Fibroblast of skin of abdomen (primary cell): ENCODE measurements around the gene LEMD1.
"Not testable (repeated sequence)": the region's sequence is repeated elsewhere in the genome, so short reads cannot be mapped to it uniquely, and the experiment has no call there.

Experiments used
- DNase-seq: peaks from one replicate; pipeline ENCODE4 v3.0.0-alpha.2; 2013

The LEMD1 gene

GRCh38 chr1:205446828-205447227 lies 25.0 kb upstream of the LEMD1 start:
- no peak for DNase-seq

- DNase-seq: no peak
Observed at GRCh38 chr1:205445646-205445935, 23.7 kb upstream of the LEMD1 start.

- DNase-seq: peak; percentile 50
Observed at GRCh38 chr1:205444931-205445645, 23.2 kb upstream of the LEMD1 start.

- DNase-seq: peak; percentile 15
Observed at GRCh38 chr1:205444300-205444930, 22.6 kb upstream of the LEMD1 start.

GRCh38 chr1:205443585-205444299 lies 21.9 kb upstream of the LEMD1 start:
- DNase-seq: no peak

GRCh38 chr1:205442051-205442725 lies 20.3 kb upstream of the LEMD1 start:
- no peak for DNase-seq

- no peak for DNase-seq
Observed at GRCh38 chr1:205441716-205442050, 19.8 kb upstream of the LEMD1 start.

GRCh38 chr1:205441318-205441633 lies 19.4 kb upstream of the LEMD1 start:
- DNase-seq: no peak

GRCh38 chr1:205440476-205441317 lies 18.8 kb upstream of the LEMD1 start:
- peak; percentile 35 for DNase-seq

GRCh38 chr1:205440121-205440475 lies 18.2 kb upstream of the LEMD1 start:
- no peak for DNase-seq

- peak; percentile 67 for DNase-seq
Observed at GRCh38 chr1:205438213-205439158, 16.6 kb upstream of the LEMD1 start.

- no peak for DNase-seq
Observed at GRCh38 chr1:205437570-205437969, 15.7 kb upstream of the LEMD1 start.

GRCh38 chr1:205436776-205437410 lies 15.0 kb upstream of the LEMD1 start:
- DNase-seq: no peak

- no peak for DNase-seq
Observed at GRCh38 chr1:205435578-205436573, 14.0 kb upstream of the LEMD1 start.

GRCh38 chr1:205434738-205435137 lies 12.9 kb upstream of the LEMD1 start:
- DNase-seq: no peak

- not testable (repeated sequence) for DNase-seq
Observed at GRCh38 chr1:205432692-205433091, 10.8 kb upstream of the LEMD1 start.

- DNase-seq: no peak
Observed at GRCh38 chr1:205432116-205432515, 10.3 kb upstream of the LEMD1 start.

GRCh38 chr1:205430696-205431305 lies 8.9 kb upstream of the LEMD1 start:
- DNase-seq: peak; percentile 32
